IPS DF 6.9 (cell line): ENCODE measurements around the gene ZNF283.
A peak's percentile ranks its signal among the peaks of the same experiment; 100 is the strongest.

ENCODE experiments used
- DNase-seq: peaks from one replicate; pipeline ENCODE4 v3.0.0-alpha.2; 2013; ENCODE audit warnings: low read depth, low spot score
- H3K27ac ChIP-seq: one replicate; pipeline ENCODE4 v1.5.1; 2013; ENCODE audit warnings: low read length, control low read depth
- H3K27me3 ChIP-seq: 2 replicates; pipeline ENCODE4 v1.6.1; 2013; ENCODE audit warnings: mild to moderate bottlenecking, low read length; ENCODE audit not compliant: control insufficient read depth, insufficient read depth
- H3K36me3 ChIP-seq: 2 replicates; pipeline ENCODE4 v1.6.1; 2013; ENCODE audit warnings: low read length; ENCODE audit not compliant: control insufficient read depth, insufficient read depth
- H3K4me1 ChIP-seq: 2 replicates; pipeline ENCODE4 v1.6.1; 2013; ENCODE audit warnings: low read length; ENCODE audit not compliant: control insufficient read depth, insufficient read depth
- H3K4me3 ChIP-seq: 2 replicates; pipeline ENCODE4 v1.5.1; 2013; ENCODE audit warnings: mild to moderate bottlenecking, low read length
- H3K9me3 ChIP-seq: 2 replicates; pipeline ENCODE4 v1.6.1; 2013; ENCODE audit warnings: low read length, inconsistent platforms; ENCODE audit not compliant: control insufficient read depth, insufficient read depth
- WGBS: extraction: QIAGEN DNeasy Blood & Tissue Kit; methylation state at CpG from one replicate; pipeline ENCODE4 v1.1.7; 2013; ENCODE audit warnings: mixed read lengths, missing lambda C conversion rate; ENCODE audit not compliant: insufficient read length, insufficient coverage; 5-methylcytosine and 5-hydroxymethylcytosine counted together

ZNF283 gene

GRCh38 chr19:43826787-43827754 lies at the start of gene ZNF283:
TSS of gene ZNF283 (plus strand) at chr19:43827321. CDS start at chr19:43833505, 6,184 bp downstream.
- WGBS, result no CpG with 5 or more reads among the region's 46 CpGs

GRCh38 chr19:43778651-43779050 lies 48.5 kb upstream of the ZNF283 start:
- no CpG with 5 or more reads among the region's 1 CpG for WGBS
- no peak for DNase-seq
- Histone ChIP-seq H3K4me3 (no peak overlapping the region), H3K4me1 (peaks cover 1% of the 10 kb centered on the region; the same call in 1 of the 2 replicates), H3K36me3 (no peaks in the 10 kb centered on the region), H3K9me3 (no peaks in the 10 kb centered on the region), H3K27ac (no peak overlapping the region), H3K27me3 (peaks cover 4% of the 10 kb centered on the region; the same call in 1 of the 2 replicates)

More at GRCh38 chr19:43826787-43827754, at the start of gene ZNF283:
- no peaks in the 10 kb centered on the region for H3K4me1 ChIP-seq
- no peaks in the 10 kb centered on the region for H3K36me3 ChIP-seq
- no peak within 1 kb of the TSS for H3K27ac ChIP-seq
- DNase-seq, result peak; percentile 95
- no peaks in the 10 kb centered on the region for H3K27me3 ChIP-seq
- H3K9me3 ChIP-seq, result no peaks in the 10 kb centered on the region
- peak within 1 kb of the TSS; percentile 50; the same call in 1 of the 2 replicates for H3K4me3 ChIP-seq

- DNase-seq, result no peak
- Histone ChIP-seq H3K36me3 (no peaks in the 10 kb centered on the region), H3K4me3 (no peak overlapping the region), H3K4me1 (peaks cover 1% of the 10 kb centered on the region; the same call in 1 of the 2 replicates), H3K27ac (no peak overlapping the region), H3K27me3 (peaks cover 3% of the 10 kb centered on the region; the same call in 1 of the 2 replicates), H3K9me3 (no peaks in the 10 kb centered on the region)
- no CpG with 5 or more reads among the region's 16 CpGs for WGBS
These were observed 47.8 kb upstream of the ZNF283 start for GRCh38 chr19:43779147-43779819.

- no peaks in the 10 kb centered on the region for H3K36me3 ChIP-seq
- no CpG with 5 or more reads among the region's 3 CpGs for WGBS
- H3K27me3 ChIP-seq, result peaks cover under 1% of the 10 kb centered on the region; the same call in 1 of the 2 replicates
- H3K4me3 ChIP-seq, result no peak overlapping the region
- no peaks in the 10 kb centered on the region for H3K9me3 ChIP-seq
- H3K4me1 ChIP-seq, result peaks cover 1% of the 10 kb centered on the region; the same call in 1 of the 2 replicates
- no peak for DNase-seq
- H3K27ac ChIP-seq, result no peak overlapping the region
These were observed 47.3 kb upstream of the ZNF283 start for GRCh38 chr19:43779820-43780219.

GRCh38 chr19:43780706-43781525 lies 46.2 kb upstream of the ZNF283 start, which contains the start of gene KCNN4:
TSS of gene KCNN4 (minus strand) at chr19:43780973. CDS start at chr19:43780861, 112 bp downstream.
- Histone ChIP-seq H3K27ac (no peak within 1 kb of the TSS), H3K9me3 (no peaks in the 10 kb centered on the region), H3K4me3 (no peak within 1 kb of the TSS), H3K27me3 (no peaks in the 10 kb centered on the region), H3K4me1 (peaks cover 1% of the 10 kb centered on the region; the same call in 1 of the 2 replicates), H3K36me3 (no peaks in the 10 kb centered on the region)
- DNase-seq, result no peak
- WGBS, result no CpG with 5 or more reads among the region's 19 CpGs

- DNase-seq, result no peak
- Histone ChIP-seq H3K4me1 (no peaks in the 10 kb centered on the region; the same call in 1 of the 2 replicates), H3K9me3 (no peaks in the 10 kb centered on the region), H3K27ac (no peak overlapping the region), H3K4me3 (no peak overlapping the region), H3K36me3 (no peaks in the 10 kb centered on the region), H3K27me3 (no peaks in the 10 kb centered on the region)
- WGBS, result 100% methylated on average over 2 of the region's 14 CpGs
These were observed 45.4 kb upstream of the ZNF283 start for GRCh38 chr19:43781630-43782310.

- Histone ChIP-seq H3K27me3 (no peaks in the 10 kb centered on the region), H3K36me3 (no peaks in the 10 kb centered on the region), H3K27ac (no peak overlapping the region), H3K4me3 (no peak overlapping the region), H3K9me3 (no peaks in the 10 kb centered on the region), H3K4me1 (no peaks in the 10 kb centered on the region; the same call in 1 of the 2 replicates)
- WGBS, result 100% methylated on average over 2 of the region's 8 CpGs
- no peak for DNase-seq
These were observed 44.8 kb upstream of the ZNF283 start for GRCh38 chr19:43782311-43782660.

- no peaks in the 10 kb centered on the region for H3K36me3 ChIP-seq
- H3K9me3 ChIP-seq, result no peaks in the 10 kb centered on the region
- WGBS, result no CpG with 5 or more reads among the region's 24 CpGs
- no peak overlapping the region for H3K27ac ChIP-seq
- DNase-seq, result no peak
- H3K27me3 ChIP-seq, result no peaks in the 10 kb centered on the region
- no peak overlapping the region for H3K4me3 ChIP-seq
- H3K4me1 ChIP-seq, result no peaks in the 10 kb centered on the region; the same call in 1 of the 2 replicates
These were observed 44.4 kb upstream of the ZNF283 start for GRCh38 chr19:43782689-43783231.

GRCh38 chr19:43783636-43784035 lies 43.5 kb upstream of the ZNF283 start:
- no CpG with 5 or more reads among the region's 8 CpGs for WGBS
- no peak overlapping the region for H3K4me3 ChIP-seq
- H3K36me3 ChIP-seq, result no peaks in the 10 kb centered on the region
- H3K4me1 ChIP-seq, result no peaks in the 10 kb centered on the region; the same call in 1 of the 2 replicates
- no peak for DNase-seq
- no peak overlapping the region for H3K27ac ChIP-seq
- H3K27me3 ChIP-seq, result no peaks in the 10 kb centered on the region
- H3K9me3 ChIP-seq, result no peaks in the 10 kb centered on the region
